ENCODE measurements around the gene PRRG3. TPM values are rescaled to one million over a fixed set of nuclear protein-coding genes. Genes with fewer than 3 reads are reported as not detected.

The PRRG3 gene
- total RNA-seq, 1 experiment from 2014 or later, result not detected

- no peak overlapping the region for H3K9ac ChIP-seq (ENCODE audit: low read length)
- ChIA-PET RAD21 (ENCODE audit: low non-redundant PET in 1 of 2, low total read pairs in 2 of 2, uncharacterized antibody in 2 of 2, unreplicated experiment in 2 of 2) (no interaction called here), CTCF (interaction anchor here (1.1 kb wide), 1 partner anchor 921 kb away, joined by 3 read pairs; no protein-coding TSS in a partner anchor), POLR2A (no interaction called here)
- H3K27ac ChIP-seq (ENCODE audit: low read depth, low read length), result no peak overlapping the region
- BruUV-seq (replicated peaks), result no TSS peak
- H3K36me3 ChIP-seq (ENCODE audit: control insufficient read depth in 1 of 2, insufficient read depth in 2 of 2, low read length in 2 of 2), result no peaks in the 10 kb centered on the region
- H3K27me3 ChIP-seq (ENCODE audit: insufficient read depth, low read length), result peaks cover 2% of the 10 kb centered on the region; the same call in 1 of the 2 replicates
- H3K4me2 ChIP-seq (ENCODE audit: low read length), result no peak overlapping the region
- H3K4me1 ChIP-seq (ENCODE audit: control insufficient read depth in 1 of 2, insufficient read depth in 2 of 2, low read length in 2 of 2), result no peaks in the 10 kb centered on the region
- no peaks in the 10 kb centered on the region for H3K79me2 ChIP-seq (ENCODE audit: insufficient read depth, low read length)
- H4K20me1 ChIP-seq (ENCODE audit: insufficient read depth), result no peaks in the 10 kb centered on the region
- H3K9me2 ChIP-seq (ENCODE audit: insufficient read depth), result no peaks in the 10 kb centered on the region
- intact Hi-C loops (cut with micrococcal nuclease), result loop anchor here (5.0 kb wide), 1 partner anchor 926 kb away; the partner anchor contains the start of gene GABRQ
- no peak overlapping the region for H2AFZ ChIP-seq (ENCODE audit: low read depth, low read length, poor library complexity, severe bottlenecking)
- DNase-seq (ENCODE audit: low read depth, low spot score), result no peak
- H3K4me3 ChIP-seq (replicated peaks in 1 of 2; ENCODE audit: low read depth in 1 of 2, low read length in 2 of 2), result no peak overlapping the region
- no peak for ATAC-seq
- no peaks in the 10 kb centered on the region for H3K9me3 ChIP-seq (ENCODE audit: control insufficient read depth in 1 of 2, insufficient read depth in 1 of 2, low read depth in 1 of 2, low read length in 2 of 2)
- TF ChIP-seq POLR2AphosphoS5 (IDR thresholded peaks at IDR 0.05; ENCODE audit: low read depth, low read length) (no peak), SRF (IDR thresholded peaks at IDR 0.05; ENCODE audit: low read depth) (no peak), CBX3 (IDR thresholded peaks at IDR 0.05; ENCODE audit: low read depth) (no peak), JUND (IDR thresholded peaks at IDR 0.05) (no peak), EZH2 (IDR thresholded peaks at IDR 0.05) (no peak), SIN3A (IDR thresholded peaks at IDR 0.05; ENCODE audit: low read depth) (no peak), ELF1 (IDR thresholded peaks at IDR 0.05; ENCODE audit: borderline replicate concordance, low read depth) (no peak), ZNF274 (IDR thresholded peaks at IDR 0.05; ENCODE audit: low read depth, low read length) (no peak)
- TF ChIP-seq, protein P1, sequence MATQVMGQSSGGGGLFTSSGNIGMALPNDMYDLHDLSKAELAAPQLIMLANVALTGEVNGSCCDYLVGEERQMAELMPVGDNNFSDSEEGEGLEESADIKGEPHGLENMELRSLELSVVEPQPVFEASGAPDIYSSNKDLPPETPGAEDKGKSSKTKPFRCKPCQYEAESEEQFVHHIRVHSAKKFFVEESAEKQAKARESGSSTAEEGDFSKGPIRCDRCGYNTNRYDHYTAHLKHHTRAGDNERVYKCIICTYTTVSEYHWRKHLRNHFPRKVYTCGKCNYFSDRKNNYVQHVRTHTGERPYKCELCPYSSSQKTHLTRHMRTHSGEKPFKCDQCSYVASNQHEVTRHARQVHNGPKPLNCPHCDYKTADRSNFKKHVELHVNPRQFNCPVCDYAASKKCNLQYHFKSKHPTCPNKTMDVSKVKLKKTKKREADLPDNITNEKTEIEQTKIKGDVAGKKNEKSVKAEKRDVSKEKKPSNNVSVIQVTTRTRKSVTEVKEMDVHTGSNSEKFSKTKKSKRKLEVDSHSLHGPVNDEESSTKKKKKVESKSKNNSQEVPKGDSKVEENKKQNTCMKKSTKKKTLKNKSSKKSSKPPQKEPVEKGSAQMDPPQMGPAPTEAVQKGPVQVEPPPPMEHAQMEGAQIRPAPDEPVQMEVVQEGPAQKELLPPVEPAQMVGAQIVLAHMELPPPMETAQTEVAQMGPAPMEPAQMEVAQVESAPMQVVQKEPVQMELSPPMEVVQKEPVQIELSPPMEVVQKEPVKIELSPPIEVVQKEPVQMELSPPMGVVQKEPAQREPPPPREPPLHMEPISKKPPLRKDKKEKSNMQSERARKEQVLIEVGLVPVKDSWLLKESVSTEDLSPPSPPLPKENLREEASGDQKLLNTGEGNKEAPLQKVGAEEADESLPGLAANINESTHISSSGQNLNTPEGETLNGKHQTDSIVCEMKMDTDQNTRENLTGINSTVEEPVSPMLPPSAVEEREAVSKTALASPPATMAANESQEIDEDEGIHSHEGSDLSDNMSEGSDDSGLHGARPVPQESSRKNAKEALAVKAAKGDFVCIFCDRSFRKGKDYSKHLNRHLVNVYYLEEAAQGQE (IDR thresholded peaks at IDR 0.05; ENCODE audit: low read depth), result no peak
Observed at GRCh38 chrX:151711787-151712186, 16.5 kb downstream of the PRRG3 start.
